Measurements from ENCODE around the gene PRLR.

PRLR gene

DNA sequence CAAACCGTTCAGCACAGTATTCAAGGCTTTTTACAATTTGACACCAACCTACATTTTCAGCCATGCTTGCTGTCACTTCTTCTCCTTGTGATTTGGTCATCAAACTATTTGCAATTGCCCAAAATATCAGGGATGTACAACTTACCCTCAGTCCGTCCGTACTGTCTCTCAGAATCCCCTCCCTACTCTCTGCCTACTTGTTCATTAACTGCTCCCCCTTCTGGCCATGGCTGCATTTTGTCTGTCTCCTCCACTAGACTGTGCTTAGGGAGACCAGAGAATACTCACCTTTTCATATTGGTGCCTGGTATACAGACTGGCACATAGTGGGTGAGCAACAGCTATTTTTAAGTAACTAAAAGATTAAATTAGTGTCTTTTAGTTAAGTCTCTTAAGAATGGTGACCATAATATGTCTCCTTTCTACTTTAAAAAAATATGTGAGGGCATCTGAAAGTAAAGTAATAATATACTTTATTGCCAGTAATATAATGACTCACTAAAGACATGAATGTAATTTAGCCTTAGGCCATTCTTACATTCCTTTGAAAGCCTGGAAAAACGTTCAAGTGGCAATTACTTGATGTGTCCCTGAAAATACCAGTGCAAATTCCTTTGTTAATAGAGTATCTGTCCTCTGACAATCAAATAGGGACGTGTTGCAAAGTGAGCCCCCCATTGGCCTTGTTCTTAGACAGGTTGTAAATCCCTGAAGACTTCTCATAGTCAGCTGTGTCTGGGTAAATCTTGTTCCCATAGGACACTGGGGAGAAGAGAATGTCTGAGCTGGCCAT lies 27.8 kb downstream of the PRLR start:
- TF ChIP-seq CTCF (IDR thresholded peaks at IDR 0.05) = peak; percentile 64

DNA sequence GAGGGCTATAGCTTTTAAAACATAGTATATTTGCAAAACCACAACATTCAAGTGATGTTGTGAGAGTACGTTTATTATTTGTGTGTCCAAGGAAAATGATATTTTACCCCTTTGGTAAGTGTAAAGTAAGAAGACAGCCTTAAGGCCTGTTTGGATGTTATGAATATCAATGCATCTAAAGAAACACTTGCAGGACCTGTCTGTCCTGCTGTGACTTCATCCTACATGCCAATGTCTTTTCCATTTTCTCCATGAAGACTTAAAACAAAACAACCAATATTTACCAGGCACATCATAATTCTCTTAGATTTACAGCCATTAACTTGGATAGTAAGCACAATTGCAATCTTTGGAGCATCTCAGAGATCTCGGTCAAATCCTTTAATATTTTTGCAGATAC lies 29.0 kb downstream of the PRLR start:
- TF ChIP-seq CTCF (IDR thresholded peaks at IDR 0.05) = no peak

DNA sequence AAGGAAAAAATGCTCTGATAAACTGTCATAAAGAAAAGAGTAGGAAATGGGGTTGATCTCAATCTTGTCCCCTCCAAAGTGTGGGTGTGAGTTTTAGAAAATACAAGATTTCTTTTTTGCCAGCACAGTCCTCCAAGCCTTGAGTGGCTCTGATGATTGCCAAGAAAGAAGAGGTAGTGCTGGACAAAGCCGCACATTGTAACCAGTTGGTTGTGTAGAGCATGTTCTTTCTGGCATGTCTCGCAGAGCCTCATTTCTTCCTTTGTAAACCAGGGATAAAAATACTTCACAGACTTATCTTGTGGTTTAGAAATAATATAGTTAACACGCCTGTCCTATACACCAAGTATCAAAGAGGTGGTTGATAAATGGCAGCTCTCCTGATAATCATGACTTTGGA lies 30.4 kb downstream of the PRLR start:
- TF ChIP-seq CTCF (IDR thresholded peaks at IDR 0.05) = no peak

DNA sequence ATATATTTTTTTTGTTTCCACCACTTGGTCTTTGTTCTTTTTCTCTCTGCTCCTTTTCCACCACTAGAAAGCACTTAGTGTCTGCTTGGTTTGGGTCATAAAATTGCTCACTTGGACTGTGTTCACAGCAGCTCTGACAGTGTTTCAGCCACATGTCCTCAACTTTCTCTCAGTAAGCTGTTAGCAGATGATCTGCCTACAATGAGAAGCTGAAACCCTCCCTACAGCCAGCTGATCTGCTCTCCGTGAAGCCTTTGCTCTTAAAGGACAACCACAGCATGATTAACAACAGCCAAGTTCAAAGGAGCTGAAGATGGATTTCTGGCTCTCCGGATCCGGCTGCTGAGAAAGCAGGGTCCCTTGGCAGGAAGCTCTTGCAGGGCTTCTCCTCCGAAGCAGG lies 31.6 kb downstream of the PRLR start:
- TF ChIP-seq CTCF (IDR thresholded peaks at IDR 0.05) = no peak

DNA sequence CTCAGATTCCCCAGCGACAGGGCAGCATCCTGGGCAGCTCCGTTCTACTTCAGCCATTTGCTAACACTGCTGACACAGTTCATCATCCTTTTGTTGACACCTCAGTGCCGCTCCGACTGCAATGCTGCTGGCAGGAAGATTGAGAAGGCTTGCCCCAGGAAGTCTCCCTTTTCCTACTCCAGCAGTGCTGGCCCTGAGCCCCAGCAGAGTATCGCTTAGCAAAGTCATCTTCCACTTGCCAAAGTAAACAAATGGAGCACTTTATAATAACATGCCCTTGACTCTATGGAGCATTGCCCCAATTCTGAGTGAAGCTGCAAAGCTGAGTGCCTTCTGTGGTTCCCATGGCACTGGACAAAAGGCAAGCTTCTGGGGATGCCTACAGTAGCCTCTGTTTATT lies 32.2 kb downstream of the PRLR start:
- TF ChIP-seq CTCF (IDR thresholded peaks at IDR 0.05) = no peak

DNA sequence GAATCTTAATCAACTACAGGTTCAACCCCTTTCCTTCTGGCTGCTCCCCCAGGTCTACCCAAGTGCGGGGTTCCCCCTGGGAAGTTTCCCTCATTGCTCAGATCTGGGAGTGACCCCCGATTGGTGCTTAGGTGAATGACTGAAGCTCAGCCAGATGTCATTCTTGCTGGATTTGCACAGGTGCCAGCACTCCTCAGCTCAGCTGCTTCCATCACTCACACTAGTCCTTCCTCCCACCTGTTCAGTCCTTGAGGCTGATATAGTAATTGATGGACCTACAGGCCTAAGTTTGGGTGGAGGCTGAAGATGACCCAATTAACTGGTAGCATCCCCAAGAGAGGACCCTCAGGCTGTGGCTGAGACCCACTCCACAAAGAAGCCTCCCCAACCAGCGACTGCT lies 32.9 kb downstream of the PRLR start:
- TF ChIP-seq CTCF (IDR thresholded peaks at IDR 0.05) = no peak

- TF ChIP-seq CTCF (IDR thresholded peaks at IDR 0.05) = no peak
Measured at GRCh38 chr5:35195472-35195852, 34.8 kb downstream of the PRLR start.

All from LNCAP (cell line).